ENCODE data around the gene PSIP1. TPM values are rescaled to one million over a fixed set of nuclear protein-coding genes. Genes with fewer than 3 reads are reported as not detected.

Gene PSIP1
- total RNA-seq, 1 experiment from 2014 or later, result 42.9 TPM

- no peaks in the 10 kb centered on the region for H4K20me1 ChIP-seq (ENCODE audit: low read length)
- no peak for DNase-seq
- no peaks in the 10 kb centered on the region for H3F3A ChIP-seq (ENCODE audit: low read length, unreplicated experiment)
- ChIA-PET CTCF (no interaction called here), POLR2A (ENCODE audit: unreplicated experiment) (no interaction called here)
- H3K4me3 ChIP-seq (ENCODE audit: low read length), result no peak overlapping the region
- no peaks in the 10 kb centered on the region for H3K27me3 ChIP-seq (ENCODE audit: low read length)
- no peak overlapping the region for H3K9ac ChIP-seq (ENCODE audit: low read length)
- no peaks in the 10 kb centered on the region for H3K79me2 ChIP-seq (ENCODE audit: low read length)
- ATAC-seq, result no peak
- H3K27ac ChIP-seq (ENCODE audit: low read length), result no peak overlapping the region
- H3K36me3 ChIP-seq (ENCODE audit: low read depth, low read length), result peaks cover 2% of the 10 kb centered on the region
- no peaks in the 10 kb centered on the region for H3K9me3 ChIP-seq (ENCODE audit: low read length)
- no TSS peak for BruUV-seq (replicated peaks)
- no peak overlapping the region for H2AFZ ChIP-seq (ENCODE audit: low read length)
- no peaks in the 10 kb centered on the region for H3K9me2 ChIP-seq (replicated peaks; ENCODE audit: low read length)
- intact Hi-C loops (cut with micrococcal nuclease), result no loop called here
- TF ChIP-seq EZH2phosphoT487 (IDR thresholded peaks at IDR 0.05; ENCODE audit: borderline replicate concordance, low read length), result no peak
- no peak for TF ChIP-seq EZH2 (IDR thresholded peaks at IDR 0.05; ENCODE audit: low read length, unreplicated experiment)
- no peak for TF ChIP-seq CTCF (conservative IDR thresholded peaks at IDR 0.05; ENCODE audit: low read depth, low read length)
- H3K4me1 ChIP-seq (ENCODE audit: insufficient read depth, low read length), result no peaks in the 10 kb centered on the region
- H3K4me2 ChIP-seq (ENCODE audit: low read length), result no peak overlapping the region
These were observed 18.8 kb downstream of the PSIP1 start for GRCh38 chr9:15491950-15492349.

GRCh38 chr9:15485836-15486666, 24.7 kb downstream of the PSIP1 start:
- ChIA-PET CTCF (no interaction called here), POLR2A (ENCODE audit: unreplicated experiment) (no interaction called here)
- ATAC-seq, result peak; percentile 88
- Histone ChIP-seq H3K79me2 (ENCODE audit: low read length) (no peaks in the 10 kb centered on the region), H2AFZ (ENCODE audit: low read length) (no peak overlapping the region), H3K27me3 (ENCODE audit: low read length) (no peaks in the 10 kb centered on the region), H3K9ac (ENCODE audit: low read length) (no peak overlapping the region), H3K36me3 (ENCODE audit: low read depth, low read length) (peaks cover 10% of the 10 kb centered on the region; the same call in 1 of the 2 replicates), H3F3A (ENCODE audit: low read length, unreplicated experiment) (no peaks in the 10 kb centered on the region), H4K20me1 (ENCODE audit: low read length) (no peaks in the 10 kb centered on the region), H3K4me2 (ENCODE audit: low read length) (no peak overlapping the region), H3K4me3 (ENCODE audit: low read length) (no peak overlapping the region), H3K27ac (ENCODE audit: low read length) (no peak overlapping the region), H3K9me2 (replicated peaks; ENCODE audit: low read length) (no peaks in the 10 kb centered on the region), H3K4me1 (ENCODE audit: insufficient read depth, low read length) (no peaks in the 10 kb centered on the region), H3K9me3 (ENCODE audit: low read length) (no peaks in the 10 kb centered on the region)
- peak; percentile 57; the same call in 1 of the 2 replicates for TF ChIP-seq CTCF (conservative IDR thresholded peaks at IDR 0.05; ENCODE audit: low read depth, low read length)
- no peak for TF ChIP-seq EZH2 (IDR thresholded peaks at IDR 0.05; ENCODE audit: low read length, unreplicated experiment)
- intact Hi-C loops (cut with micrococcal nuclease), result no loop called here
- no TSS peak for BruUV-seq (replicated peaks)
- DNase-seq, result peak; percentile 51

GRCh38 chr9:15484802-15485201, 26.0 kb downstream of the PSIP1 start:
- ATAC-seq, result no peak
- intact Hi-C loops (cut with micrococcal nuclease), result no loop called here

More at GRCh38 chr9:15484802-15485201, 26.0 kb downstream of the PSIP1 start:
- no peak for TF ChIP-seq EZH2 (IDR thresholded peaks at IDR 0.05; ENCODE audit: low read length, unreplicated experiment)
- no peak for TF ChIP-seq CTCF (conservative IDR thresholded peaks at IDR 0.05; ENCODE audit: low read depth, low read length)
- TF ChIP-seq EZH2phosphoT487 (IDR thresholded peaks at IDR 0.05; ENCODE audit: borderline replicate concordance, low read length), result no peak
- no TSS peak for BruUV-seq (replicated peaks)
- no peak overlapping the region for H3K9ac ChIP-seq (ENCODE audit: low read length)
- POLR2A ChIA-PET (ENCODE audit: unreplicated experiment), result interaction anchor here (0.6 kb wide), 1 partner anchor 68 kb away, joined by 3 read pairs; no protein-coding TSS in a partner anchor
- no peaks in the 10 kb centered on the region for H3K9me2 ChIP-seq (replicated peaks; ENCODE audit: low read length)
- H3K4me3 ChIP-seq (ENCODE audit: low read length), result no peak overlapping the region
- CTCF ChIA-PET, result interaction anchor here (0.6 kb wide), 1 partner anchor 68 kb away, joined by 3 read pairs; no protein-coding TSS in a partner anchor
- no peak overlapping the region for H2AFZ ChIP-seq (ENCODE audit: low read length)
- DNase-seq, result no peak
- no peaks in the 10 kb centered on the region for H3K79me2 ChIP-seq (ENCODE audit: low read length)
- H3K9me3 ChIP-seq (ENCODE audit: low read length), result no peaks in the 10 kb centered on the region
- H3K4me2 ChIP-seq (ENCODE audit: low read length), result no peak overlapping the region
- peaks cover 10% of the 10 kb centered on the region; the same call in 1 of the 2 replicates for H3K36me3 ChIP-seq (ENCODE audit: low read depth, low read length)
- H3K27me3 ChIP-seq (ENCODE audit: low read length), result no peaks in the 10 kb centered on the region
- H3K4me1 ChIP-seq (ENCODE audit: insufficient read depth, low read length), result no peaks in the 10 kb centered on the region
- H4K20me1 ChIP-seq (ENCODE audit: low read length), result no peaks in the 10 kb centered on the region
- no peaks in the 10 kb centered on the region for H3F3A ChIP-seq (ENCODE audit: low read length, unreplicated experiment)
- H3K27ac ChIP-seq (ENCODE audit: low read length), result no peak overlapping the region

Measured in PC-3 (cell line).